Effector memory CD8-positive, alpha-beta T cell (primary cell): ENCODE results near the gene FCSK.
"Not testable (repeated sequence)": the region's sequence is repeated elsewhere in the genome, so short reads cannot be mapped to it uniquely, and the experiment has no call there.

Source experiments
- ATAC-seq: fragments of 150-1000 bp; cut with Tn5 transposase; replicated peaks from 2 replicates; pipeline ENCODE4 v1.10.0; 2021; ENCODE audit warnings: mild to moderate bottlenecking, moderate library complexity
- DNase-seq, 3 experiments: peaks; one replicate each; pipeline ENCODE4 v3.0.0; 2021
- H3K27ac Mint-ChIP-seq, 2 donors: one replicate each; pipeline ENCODE4 v1.8.0; 2022; ENCODE audit warnings: mild to moderate bottlenecking in 2 of 2, mixed read lengths in 2 of 2, moderate library complexity in 2 of 2
- H3K27me3 Mint-ChIP-seq, 2 donors: one replicate each; pipeline ENCODE4 v1.8.0; 2022; ENCODE audit warnings: mixed read lengths in 2 of 2
- H3K36me3 Mint-ChIP-seq: one replicate; pipeline ENCODE4 v1.8.0; 2022; ENCODE audit warnings: mild to moderate bottlenecking, moderate library complexity, mixed read lengths; ENCODE audit not compliant: insufficient read depth
- H3K4me1 Mint-ChIP-seq, 2 donors: one replicate each; pipeline ENCODE4 v1.8.0; 2022; ENCODE audit warnings: low read depth in 2 of 2, mixed read lengths in 2 of 2
- H3K4me3 Mint-ChIP-seq, 2 donors: one replicate each; pipeline ENCODE4 v1.8.0; 2022; ENCODE audit warnings: mild to moderate bottlenecking in 2 of 2, mixed read lengths in 2 of 2, moderate library complexity in 2 of 2
- H3K9me3 Mint-ChIP-seq, 2 donors: one replicate each; pipeline ENCODE4 v1.8.0; 2022; ENCODE audit warnings: mixed read lengths in 2 of 2

The FCSK gene

DNA sequence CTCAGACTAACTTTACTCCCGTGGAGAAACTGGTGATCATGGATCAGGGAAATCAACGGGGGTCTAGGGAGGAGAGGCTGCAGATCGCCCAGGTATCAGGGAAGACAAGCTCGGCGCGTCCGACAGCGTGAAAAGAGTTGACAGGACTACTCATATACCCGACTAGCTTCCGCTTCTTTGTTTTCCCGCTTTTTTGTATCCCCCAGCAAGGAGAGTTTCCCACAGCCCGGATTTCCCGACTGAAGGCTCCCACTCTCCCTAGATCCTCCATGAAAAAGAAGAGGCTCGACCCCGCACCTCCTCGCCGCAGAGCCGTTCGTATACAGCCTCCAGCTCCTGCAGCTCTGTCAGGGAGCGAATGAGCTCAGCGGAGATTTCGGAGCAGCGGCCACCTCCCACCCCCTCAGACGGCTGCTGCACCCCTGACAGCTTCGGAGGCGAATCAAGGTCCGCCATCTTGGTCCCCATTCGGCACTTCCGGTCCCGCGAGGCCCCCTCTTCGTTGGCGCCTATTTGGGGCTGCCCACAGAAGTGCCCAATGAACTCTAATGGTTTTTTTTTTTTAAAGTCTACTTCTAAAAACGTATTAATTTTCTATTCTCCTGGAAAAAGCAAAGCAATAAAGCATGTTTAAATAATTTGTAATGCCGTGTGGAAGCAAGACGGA lies 68.8 kb downstream of the FCSK start, which contains the start of gene COG4:
COG4 (minus strand) TSS at position 479 of the 667 bp plus-strand sequence; CDS start at position 468, 11 bp downstream.
- H3K27ac Mint-ChIP-seq, result peak within 1 kb of the TSS; percentile 99 to 100
- H3K36me3 Mint-ChIP-seq, result peaks cover 71% of the 10 kb centered on the region
- peaks cover 53 to 62% of the 10 kb centered on the region in 2 donors for H3K4me1 Mint-ChIP-seq
- H3K9me3 Mint-ChIP-seq, result no peaks in the 10 kb centered on the region
- H3K27me3 Mint-ChIP-seq, result no peaks in the 10 kb centered on the region
- peak; percentile 86 to 89 (median 86) for DNase-seq
- peak; percentile 70 for ATAC-seq
- H3K4me3 Mint-ChIP-seq, result peak within 1 kb of the TSS; percentile 95 to 99

DNA sequence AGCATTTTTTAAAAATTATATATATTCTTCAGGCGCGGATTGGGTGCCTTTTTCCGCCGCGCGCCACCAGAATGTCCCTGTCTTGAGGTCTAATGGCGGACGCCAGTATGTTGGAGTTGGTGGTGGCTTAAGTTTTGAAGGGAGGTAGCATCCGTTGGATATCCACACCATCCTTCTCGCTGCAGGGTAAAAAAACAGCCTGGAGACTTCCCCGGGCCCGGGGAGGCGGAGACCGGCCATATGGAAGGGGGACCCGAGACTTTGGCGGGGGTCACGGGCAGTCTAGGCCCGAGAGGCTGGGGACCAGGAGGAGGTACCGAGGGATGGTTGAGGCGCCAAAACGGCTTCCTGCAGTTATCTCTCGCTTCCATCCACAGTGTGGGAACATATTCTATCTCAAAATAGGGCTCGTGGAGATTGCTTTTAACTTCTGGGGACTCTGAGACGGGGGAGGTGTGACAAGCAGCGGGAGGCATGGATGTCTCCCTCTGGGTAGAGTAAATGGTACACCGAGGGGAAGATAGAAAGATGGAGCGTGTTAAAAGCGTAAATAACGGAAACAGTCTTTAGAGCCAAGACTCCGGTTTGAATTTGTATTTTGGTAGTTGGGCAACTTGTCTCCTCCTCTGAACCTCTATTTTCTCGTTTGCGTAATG lies 69.5 kb downstream of the FCSK start, which contains the start of gene SF3B3:
SF3B3 (plus strand) TSS at position 74 of the 656 bp plus-strand sequence. CDS start 2,841 bp downstream, outside the sequence.
- Mint-ChIP-seq H3K36me3 (peaks cover 78% of the 10 kb centered on the region), H3K27ac (peak within 1 kb of the TSS; percentile 99 to 100), H3K9me3 (no peaks in the 10 kb centered on the region), H3K27me3 (no peaks in the 10 kb centered on the region), H3K4me1 (peaks cover 58 to 62% of the 10 kb centered on the region in 2 donors), H3K4me3 (peak within 1 kb of the TSS; percentile 95 to 99)
- ATAC-seq (peak; percentile 56), DNase-seq (peak; percentile 69 to 80 (median 71))

DNA sequence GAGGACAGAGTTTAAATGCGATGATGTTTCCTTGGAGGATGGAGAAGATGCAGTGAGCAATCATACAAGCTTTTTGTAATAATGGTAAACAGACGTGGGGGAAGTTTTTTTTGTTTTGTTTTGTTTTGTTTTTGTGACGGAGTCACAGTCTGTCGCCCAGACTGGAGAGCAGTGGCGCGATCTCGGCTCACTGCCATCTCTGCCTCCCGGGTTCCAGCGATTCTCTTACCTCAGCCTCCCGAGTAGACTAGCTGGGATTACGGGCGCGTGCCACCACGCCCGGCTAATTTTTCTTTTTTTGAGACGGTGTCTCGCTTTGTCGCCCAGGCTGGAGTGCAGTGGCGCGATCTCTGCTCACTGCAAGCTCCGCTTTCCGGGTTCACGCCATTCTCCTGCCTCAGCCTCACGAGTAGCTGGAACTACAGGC lies 70.0 kb downstream of the FCSK start:
- Mint-ChIP-seq H3K27ac (peak overlapping the region; percentile 99 to 100), H3K36me3 (peaks cover 83% of the 10 kb centered on the region), H3K4me3 (peak overlapping the region; percentile 95 to 99), H3K4me1 (peaks cover 60 to 66% of the 10 kb centered on the region in 2 donors)
- ATAC-seq, result peak; percentile 28
- not testable (repeated sequence) for H3K9me3 Mint-ChIP-seq, H3K27me3 Mint-ChIP-seq
- peak; percentile 25 to 57 (median 42) for DNase-seq

DNA sequence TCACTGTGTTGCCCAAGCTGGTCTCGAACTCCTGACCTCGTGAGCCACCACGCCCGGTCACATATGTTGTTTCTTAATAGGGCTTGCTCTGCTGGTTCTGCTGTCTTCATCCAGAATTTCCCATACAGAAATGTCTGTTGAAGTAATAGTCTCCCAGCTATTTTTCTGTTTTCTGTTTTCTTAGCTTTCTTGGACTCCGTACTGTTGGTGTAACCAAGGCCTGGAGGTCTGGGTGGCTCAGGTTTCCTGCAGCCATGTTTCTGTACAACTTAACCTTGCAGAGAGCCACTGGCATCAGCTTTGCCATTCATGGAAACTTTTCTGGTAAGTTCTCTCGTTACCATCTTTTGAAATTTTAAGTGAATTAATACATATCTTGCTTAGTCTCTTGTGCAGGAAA lies 72.0 kb downstream of the FCSK start:
- ATAC-seq (no peak), DNase-seq (no peak)
- peak overlapping the region; percentile 99 to 100 for H3K27ac Mint-ChIP-seq
- H3K27me3 Mint-ChIP-seq, result no peaks in the 10 kb centered on the region
- peaks cover 84% of the 10 kb centered on the region for H3K36me3 Mint-ChIP-seq
- H3K4me3 Mint-ChIP-seq, result peak overlapping the region; percentile 95 to 99
- no peaks in the 10 kb centered on the region for H3K9me3 Mint-ChIP-seq
- H3K4me1 Mint-ChIP-seq, result peaks cover 47 to 54% of the 10 kb centered on the region in 2 donors

DNA sequence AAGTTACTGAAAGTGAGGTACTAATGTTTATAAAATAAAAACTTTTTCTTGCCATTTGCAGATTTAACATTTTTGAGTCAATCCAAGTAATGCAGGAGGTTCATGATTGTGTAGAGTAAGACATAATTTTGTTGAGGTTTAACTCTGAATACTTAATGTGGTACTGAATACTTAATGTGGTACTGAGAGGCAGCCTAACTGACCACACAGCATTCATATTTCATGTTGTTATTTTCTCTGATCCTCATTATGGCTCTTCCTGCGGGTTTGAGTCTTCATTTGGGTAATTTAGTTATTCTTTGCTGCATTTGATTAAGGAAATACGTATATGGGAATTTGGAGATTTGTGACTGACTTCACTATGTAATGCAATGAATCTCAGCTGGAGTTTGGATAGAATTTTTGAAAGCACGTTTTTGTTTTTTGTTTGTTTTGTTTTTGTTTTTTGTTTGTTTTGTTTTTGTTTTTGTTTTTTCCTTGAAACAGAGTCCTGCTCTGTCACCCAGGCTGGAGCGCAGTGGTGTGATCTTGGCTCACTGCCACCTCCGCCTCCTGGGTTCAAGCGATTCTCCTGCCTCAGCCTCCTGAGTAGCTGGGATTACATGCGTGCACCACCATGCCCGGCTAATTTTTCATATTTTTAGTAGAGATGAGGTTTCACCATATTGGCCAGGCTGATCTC lies 73.1 kb downstream of the FCSK start:
- no peak for ATAC-seq
- no peak for DNase-seq
- Mint-ChIP-seq H3K4me3 (peak overlapping the region; percentile 95 to 99), H3K36me3 (peaks cover 94% of the 10 kb centered on the region), H3K27ac (peak overlapping the region; percentile 6 to 100), H3K27me3 (no peaks in the 10 kb centered on the region), H3K4me1 (peaks cover 42 to 48% of the 10 kb centered on the region in 2 donors), H3K9me3 (no peaks in the 10 kb centered on the region)

DNA sequence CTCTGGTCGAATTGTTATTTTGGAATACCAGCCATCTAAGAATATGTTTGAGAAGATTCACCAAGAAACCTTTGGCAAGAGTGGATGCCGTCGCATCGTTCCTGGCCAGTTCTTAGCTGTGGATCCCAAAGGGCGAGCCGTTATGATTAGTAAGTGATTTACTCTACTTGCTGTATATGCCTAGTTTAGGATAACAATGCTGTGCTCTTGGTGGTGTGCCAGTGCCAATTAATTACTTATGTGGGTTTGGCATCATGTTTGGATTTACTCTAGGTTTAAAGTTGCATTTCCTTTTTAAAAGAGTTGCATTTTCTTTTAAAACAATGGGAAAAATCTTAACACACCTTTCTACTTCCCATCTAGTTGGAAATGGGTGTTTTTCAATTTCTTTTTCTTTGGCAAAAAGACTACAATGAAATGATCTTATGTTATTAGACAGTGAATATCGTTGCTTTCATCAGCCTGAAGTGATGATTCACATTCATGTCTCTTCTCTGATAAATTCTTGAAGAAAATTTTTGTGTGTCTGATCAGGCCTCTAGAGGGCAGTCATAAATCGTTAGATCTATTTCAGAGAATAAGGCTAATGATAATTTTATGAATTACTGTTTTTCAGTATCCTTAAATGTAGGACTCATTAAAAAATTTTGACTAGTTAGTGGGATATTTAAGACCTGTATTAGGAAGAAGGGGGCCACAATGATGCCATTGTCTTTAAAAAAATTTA lies 74.8 kb downstream of the FCSK start:
- Mint-ChIP-seq H3K4me1 (peaks cover 32 to 46% of the 10 kb centered on the region in 2 donors), H3K36me3 (peaks cover 96% of the 10 kb centered on the region), H3K9me3 (no peaks in the 10 kb centered on the region), H3K27ac (peak overlapping the region in 1 of 2 donors; percentile 70), H3K27me3 (no peaks in the 10 kb centered on the region), H3K4me3 (peak overlapping the region; percentile 31 to 55)
- peak in 1 of 3 experiments; percentile 23 for DNase-seq
- ATAC-seq, result peak; percentile 24
